Stromal cell of bone marrow (primary cell): ENCODE data around the gene TUBA4A.
"Not testable (repeated sequence)": the region's sequence is repeated elsewhere in the genome, so short reads cannot be mapped to it uniquely, and the experiment has no call there.

Source experiments
- DNase-seq: peaks from one replicate; pipeline ENCODE4 v3.0.0-alpha.2; 2012; ENCODE audit warnings: low read depth

The TUBA4A gene

DNA sequence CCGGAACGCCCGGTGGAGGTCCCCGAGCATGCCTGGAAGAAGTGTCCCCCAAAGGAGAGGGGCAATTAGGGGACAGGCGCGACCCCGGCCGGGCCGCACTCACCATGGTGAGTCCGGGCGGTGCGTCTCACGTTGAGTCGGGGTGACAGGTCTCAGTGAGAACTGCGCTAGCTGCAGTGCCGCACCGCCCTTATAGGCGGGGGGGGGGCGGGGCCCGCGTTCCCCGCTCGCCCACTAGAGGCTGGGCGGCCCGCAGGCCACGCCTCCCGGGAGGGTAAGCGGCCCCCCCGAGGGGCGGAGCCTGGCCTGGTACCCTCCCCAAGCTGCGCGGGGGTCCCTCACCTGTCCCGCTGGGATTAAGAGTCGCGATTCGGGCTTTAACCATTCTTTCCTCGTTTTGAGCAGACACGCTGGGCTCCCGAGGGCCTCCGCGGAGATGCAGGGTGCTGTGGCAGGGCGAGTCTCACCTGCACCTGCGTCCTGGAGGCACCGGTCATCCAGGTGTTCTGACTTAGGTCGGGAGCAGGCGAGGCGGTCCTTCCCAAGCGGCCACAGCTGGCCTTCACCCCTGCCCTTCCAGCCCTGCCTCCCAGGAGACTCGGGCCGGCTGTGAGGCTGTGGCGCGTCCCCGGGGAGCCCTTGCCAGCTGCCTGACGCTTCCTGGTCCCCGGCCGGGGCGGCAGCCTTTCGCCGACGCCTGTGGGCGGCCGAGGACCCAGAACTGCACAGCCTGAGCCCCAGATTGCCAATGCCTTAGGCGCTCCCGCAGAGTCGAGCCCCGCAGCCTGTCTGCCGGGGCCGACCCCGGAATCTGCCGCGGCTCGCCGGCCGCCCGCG lies at the start of gene TUBA4A:
TUBA4A (minus strand) TSS at position 166 of the 837 bp plus-strand sequence; CDS start at position 106, 60 bp downstream.
- peak; percentile 53 for DNase-seq

DNA sequence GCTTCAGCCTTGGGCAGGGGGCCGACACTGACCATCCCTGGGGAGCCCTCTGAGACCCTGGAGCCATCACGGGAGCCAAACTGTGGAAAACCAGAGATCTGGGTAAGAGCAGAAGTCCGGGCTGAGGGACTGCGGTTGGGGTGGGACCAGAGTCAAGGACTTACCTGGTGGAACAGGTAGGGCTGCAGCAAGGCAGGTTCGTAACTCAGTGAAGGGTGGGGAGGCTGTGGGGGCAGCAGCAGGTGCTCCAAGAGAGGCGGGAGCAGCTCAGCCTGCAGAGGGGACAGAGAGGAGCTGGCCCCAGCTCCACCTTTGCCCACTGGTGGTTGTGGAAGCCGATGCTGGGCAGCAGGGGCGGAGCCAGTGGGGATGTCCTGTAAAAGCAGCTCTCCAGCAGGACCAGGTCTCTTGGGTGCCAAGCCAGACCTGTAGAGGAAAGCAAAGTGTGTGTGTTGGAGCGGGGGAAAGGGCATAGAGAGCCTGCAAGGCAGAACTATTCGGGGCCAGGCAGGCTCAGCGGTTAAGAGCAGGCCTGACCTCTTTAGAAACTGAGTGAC lies 48.8 kb upstream of the TUBA4A start:
- DNase-seq = no peak

DNA sequence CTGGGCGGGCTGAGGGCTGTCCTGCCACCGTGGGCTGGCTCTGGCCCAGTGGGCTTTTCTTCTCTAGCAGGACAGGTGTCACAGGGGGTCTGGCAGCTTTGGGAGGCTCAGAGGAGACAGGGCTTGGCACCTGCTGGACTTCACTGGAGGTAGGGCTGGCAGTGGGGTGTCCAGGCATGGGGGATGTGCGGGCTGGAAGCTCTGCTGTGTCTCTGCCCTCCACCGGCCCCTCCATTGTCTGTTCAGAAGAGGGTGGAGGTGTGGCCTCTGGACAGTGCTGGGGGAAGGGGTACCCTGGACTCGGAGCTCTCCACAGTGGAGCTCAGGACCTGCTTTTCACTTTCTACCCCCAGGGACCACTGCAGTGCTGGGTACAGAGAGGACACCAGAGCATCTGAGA lies 46.3 kb upstream of the TUBA4A start:
- no peak for DNase-seq

DNA sequence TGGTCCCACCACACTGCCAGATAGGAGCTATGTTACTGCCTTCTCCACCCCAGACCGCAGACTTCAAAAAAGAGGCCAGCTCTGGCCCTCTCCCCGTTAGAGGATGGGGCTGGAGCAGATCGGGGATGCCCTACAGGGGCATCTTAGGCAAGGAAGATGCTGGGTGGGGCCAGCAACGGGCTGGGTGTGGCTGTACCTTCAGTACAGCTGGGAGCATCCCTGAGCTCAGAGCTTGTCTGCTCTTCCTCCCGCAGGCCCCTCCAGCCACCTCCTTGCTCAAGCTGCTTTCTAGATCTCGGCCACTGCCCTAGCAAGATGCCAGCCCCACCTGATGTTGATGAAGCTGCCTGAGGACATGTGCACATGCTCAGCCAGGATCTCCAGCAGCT lies 45.6 kb upstream of the TUBA4A start:
- DNase-seq = no peak

DNA sequence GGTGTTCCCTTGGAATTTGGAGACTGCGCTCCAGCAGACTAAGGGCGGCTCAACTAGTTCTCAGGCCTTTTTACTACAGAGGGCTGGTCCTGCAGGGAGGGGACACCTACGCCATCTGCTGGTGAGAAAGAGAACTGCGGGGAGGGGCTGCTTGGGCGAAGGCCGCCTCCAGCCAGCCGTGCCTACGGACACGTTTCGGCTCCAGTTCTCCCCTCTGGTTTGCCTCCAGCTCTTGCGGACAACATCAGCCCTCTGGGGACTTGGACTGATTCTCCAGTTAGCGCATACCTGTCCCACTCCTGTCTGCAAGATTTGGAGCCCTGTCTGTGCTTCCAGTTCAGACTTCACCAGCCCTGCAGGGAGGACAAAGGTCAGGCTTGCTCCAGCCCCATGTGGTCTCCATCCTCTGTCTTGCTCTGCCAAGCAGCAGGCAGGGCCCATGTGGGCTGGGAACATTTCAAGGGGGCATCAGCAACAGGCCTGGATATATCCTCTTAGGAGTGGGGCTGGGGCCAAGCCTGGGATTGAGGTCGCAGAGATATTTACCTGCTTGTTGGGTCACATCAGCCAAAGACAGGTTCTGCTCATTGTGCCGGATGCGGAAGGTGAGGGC lies 45.1 kb upstream of the TUBA4A start:
- DNase-seq = peak; percentile 56

DNA sequence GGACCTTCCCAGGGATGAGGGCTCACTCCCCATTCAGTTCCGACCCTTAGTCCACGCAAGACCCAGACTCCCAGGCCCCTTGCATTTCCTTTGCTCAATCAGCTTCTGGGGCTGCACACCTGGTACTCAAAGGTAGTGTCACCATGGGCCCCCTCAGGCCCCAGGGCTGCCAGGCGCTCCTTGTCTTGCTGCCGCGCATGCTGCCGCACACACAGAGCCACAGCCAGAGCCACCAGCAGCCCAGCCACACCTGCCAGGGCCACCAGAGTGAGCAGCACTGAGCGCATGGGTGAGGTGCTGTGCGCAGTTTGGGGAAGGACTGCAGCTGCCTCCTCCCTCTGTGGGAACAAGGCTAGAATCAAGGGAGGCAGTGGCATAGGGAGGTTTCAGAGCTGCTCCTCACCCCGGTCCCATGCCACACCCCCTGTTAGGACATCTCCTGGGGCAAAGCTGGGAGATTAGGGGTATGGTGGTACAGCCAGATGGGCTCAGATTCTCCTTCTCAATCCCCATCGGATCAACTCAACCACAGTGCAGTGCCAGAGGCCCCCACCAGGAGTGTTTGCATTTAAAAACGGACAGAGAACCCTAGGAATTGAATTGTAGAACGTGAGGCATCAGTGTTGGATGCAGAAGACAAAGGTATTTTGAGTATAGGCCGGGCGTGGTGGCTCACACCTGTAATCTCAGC lies 44.2 kb upstream of the TUBA4A start:
- DNase-seq = no peak

DNA sequence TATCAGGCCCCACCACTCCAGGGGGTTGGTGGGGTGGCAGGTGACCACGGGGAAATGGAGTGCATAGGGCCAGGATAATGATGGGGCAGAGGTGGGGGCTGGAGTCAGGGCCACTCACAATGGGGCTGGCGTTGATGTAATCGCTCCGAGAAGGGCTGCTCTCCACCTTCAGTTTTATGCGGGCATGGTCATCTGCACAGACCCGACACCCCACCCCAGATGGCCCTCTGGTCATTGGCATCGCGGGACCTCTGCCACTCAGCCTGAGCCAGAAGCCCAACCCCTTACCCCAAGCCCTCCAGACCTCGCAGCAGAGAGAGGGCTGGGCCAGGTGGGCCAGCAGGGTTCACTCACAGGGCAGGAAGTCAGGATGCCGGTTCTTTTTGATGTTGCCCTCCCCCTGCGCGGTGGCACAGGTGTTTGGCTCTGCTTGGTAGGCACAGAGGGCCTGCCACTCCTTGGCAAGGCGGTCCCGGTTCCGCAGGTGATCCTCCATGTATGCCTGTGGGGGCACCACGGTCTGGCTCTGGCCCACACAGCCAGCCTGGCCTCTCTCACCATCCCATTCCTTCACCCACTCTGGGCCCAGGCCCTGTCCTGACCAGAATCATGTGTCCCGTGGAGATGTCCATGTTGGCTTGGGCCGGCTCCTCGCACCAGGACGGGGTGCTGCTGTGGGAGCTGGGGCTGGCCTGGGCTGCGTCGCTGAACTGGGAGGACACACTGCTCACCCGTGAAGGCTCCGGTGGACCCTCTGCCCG lies 43.1 kb upstream of the TUBA4A start:
- no peak for DNase-seq

DNA sequence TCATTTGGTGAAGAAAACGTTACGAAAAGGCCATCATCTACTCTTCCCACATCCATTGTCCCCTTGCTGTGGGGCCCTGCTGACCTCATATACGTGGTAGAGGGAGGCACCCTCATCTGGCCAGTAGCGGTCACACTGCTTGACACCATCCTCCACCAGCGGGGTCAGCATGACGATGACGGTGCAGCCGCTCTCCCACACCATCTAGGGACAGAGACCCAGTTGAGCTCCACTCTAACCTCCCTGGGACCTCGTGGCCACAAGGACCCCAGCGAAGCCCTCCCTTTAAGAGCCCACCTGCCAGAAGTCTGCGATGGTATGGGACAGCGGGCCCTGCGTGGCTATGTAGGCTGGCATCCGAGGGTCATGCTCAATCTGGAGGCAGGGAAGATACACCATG lies 42.4 kb upstream of the TUBA4A start:
- no peak for DNase-seq

DNA sequence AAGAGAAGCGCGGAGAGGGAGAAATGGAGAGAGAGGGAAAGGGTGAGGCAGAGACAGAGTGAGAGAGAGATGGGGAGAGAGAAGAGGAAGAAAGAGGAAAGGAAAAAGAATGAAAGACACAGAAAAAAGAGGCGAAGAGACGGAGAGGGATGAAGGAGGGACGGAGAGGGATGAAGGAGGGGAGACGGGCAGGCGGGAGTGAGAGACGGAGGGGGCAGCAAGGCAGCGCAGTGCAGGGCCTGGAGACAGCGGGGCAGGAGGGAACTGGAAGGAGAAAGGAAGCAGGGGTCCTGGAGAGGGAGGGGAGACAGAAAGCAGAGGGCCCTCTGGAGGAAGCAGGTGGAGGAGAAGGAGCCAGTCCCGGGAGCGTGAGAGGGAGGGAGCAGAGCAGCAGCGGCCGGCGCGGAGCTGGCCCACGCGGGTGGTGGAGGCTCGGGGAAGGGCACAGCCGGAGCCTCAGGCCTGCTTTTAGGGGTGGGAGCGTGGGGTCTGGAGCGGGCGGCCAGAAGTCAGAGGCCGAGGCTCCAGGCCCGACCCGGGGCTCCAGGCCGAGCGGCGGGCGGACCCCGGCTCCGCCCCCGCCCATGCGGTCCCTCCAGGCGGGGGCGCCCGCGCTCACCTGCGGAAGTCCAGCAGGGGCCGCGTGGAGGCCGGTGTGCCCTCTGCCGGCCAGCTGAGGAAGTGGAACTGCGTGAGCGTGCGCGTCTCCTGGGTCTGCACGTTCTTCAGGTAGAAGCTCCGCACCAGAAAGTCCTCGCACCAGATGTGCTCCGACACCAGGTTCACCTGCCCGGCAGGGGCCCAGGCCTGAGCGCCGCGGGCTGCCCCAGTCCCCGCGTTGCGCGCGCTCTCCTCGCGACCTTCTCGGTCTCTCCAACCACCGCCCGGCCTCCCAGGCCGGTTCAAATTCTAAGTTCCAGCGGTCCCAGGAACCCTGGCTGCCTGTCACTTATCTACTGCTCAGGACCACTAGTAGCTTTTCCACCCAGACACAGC lies 40.9 kb upstream of the TUBA4A start:
- DNase-seq = peak; percentile 42

DNA sequence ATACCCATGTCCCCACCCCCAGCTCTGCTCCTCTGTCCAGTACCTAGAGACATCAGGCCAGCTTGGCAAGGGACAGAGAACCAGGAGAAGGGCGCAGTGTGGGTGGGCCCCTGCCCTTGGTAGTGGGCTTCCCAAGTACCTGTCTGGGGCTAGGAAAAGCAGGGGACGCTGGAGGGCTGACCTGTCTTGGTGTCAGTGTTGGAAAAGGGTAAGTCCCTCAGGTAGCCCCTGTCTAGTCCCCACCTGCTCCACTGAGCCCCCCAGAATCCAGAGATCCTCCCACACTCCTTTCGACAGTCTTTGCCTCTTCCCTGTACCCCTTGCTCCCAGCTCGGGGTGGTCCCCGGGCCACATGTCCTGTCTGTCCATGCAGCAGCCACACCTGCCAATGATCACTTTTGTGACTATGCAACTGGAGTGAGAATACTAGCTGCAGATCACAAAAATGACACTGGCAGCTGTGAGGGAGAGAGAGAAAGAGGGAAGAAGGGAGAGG lies 40.1 kb upstream of the TUBA4A start:
- DNase-seq = no peak

DNA sequence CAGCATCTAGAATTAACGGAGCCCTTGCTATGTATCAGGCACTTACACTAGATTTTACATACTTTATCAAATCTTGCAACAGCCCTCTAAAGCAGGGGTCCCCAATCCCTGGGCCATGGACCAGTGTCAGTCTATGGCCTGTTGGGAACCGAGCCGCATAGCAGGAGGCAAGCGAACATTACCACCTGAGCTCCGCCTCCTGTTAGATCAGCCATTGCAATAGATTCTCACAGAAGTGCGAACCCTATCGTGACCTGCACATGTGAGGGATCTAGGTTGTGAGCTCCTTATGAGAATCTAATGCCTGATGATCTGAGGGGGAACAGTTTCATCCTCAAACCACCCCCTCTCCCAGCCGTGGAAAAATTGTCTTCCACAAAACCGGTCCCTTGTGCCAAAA lies 38.9 kb upstream of the TUBA4A start:
- DNase-seq = no peak

DNA sequence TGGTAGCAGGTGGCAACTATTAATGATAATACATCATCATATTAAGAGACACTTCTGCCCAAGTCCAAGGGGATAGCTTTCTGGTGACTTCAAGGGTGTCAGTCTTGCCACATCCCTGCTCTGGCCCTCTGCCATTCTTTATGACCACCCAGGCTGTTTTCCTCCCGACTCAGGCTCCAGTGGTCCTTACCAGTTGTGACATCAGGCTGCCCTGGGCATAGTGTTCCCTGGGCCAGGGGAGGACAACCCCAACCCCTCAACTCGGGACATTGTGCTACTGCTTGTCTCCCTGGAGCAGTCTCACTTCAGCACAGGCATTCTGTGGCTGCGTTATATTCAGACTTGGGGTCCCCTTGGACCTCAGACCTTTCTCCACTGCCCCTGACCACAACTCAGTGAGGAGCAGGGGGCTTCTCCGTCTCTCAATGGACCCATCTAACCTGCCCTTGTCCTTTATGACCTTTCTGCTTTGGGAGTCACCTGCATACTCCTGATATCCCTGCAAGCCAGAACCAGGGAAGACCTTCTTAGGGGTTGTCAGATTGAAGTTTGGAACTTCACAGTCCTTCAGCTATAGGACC lies 38.3 kb upstream of the TUBA4A start:
- DNase-seq = no peak

DNA sequence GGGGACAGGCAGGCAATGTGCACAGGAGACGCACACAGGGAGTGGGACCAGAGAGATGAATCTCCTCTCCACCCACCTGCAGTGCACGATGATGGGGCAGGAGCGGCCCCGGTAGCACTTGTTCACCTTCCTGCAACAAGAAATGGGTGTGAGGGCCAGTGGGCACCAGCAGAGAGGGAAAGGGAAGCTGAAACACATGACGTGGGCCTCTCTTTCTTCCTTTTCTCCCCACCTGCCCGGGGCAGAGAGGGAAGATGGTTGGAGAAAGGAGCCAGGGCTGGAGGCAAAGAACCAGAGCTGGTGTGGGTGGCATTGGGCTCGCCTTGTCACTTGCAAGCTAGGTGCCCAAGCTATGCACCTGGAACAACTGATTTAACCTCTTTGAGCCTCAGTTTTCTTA lies 37.7 kb upstream of the TUBA4A start:
- no peak for DNase-seq

DNA sequence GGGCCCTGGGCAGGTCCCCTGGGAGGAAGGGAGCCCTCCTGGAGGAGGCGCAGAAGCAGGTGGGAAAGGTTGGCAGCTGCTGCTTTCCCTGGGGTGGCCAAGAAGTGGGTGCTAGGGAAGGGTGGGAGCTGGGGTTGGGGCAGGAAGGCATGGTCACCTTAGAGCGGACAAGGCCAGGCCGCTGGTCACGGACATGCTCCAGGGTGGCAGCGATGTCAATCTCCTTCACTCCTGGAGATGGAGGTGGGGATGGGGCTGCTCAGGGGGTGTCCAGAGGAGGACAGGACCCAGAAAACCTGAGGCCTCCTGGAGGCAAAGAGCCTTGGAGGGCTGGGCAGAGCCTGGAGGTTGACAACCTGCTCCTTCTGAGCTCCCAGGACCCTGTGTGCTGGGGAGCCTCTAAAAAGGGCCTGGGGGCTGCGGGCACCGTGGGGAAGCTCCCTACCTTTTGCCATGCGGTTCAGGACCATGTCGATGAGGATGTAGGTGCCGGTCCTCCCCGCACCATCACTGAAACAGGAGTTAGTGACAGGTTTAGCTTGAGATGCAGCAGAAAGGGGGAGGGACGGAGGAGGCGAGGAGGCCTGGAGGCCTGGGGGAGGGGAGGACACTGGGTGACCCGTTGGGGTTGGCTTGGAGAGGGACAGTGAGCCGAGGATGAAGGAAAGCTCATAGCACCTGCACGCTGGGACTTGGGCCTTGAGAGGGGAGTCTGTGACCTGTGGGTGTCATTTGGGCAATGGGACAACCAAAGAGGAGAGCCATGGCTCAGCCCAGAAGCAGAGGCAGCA lies 36.9 kb upstream of the TUBA4A start:
- no peak for DNase-seq

DNA sequence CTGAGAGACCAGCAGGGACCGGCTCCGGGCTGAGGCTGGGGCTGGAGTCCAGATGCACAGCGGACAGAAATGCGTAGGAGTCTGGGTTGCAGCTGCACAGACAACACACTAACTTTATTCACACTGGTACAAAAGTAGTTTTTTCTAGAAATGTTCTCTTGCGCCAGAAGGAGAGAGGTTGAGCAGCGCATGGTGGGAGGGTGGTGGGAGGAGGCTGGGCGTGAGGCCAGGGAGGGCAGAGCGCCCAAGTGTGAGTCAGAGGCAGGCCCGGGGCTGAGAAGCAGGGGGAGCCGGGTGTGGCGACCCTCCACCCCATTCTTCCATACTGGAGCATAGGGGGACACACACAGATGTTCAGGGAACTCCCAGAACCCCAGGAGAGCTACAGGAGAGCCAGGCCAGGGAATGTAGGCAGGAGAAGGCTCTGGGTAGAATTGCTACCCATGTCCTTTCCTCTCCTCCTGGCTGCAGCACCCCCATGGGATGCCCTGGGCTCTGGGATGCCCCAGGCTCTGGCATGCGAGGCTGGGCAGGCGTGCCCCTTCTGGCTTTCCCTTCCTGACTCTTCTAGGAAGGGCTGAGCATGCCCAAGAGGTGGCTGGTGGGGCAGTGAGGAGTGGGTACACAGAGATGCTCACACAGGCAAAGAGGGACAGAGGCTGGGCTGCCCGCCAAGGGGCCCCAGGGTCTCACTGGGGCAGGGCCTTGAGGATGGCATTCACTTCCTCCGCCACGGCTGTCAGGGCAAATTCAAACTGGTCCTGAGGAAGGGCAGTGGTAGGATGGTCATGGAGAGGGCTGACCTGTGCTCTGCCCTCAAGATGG lies 36.0 kb upstream of the TUBA4A start:
- DNase-seq = peak; percentile 78

DNA sequence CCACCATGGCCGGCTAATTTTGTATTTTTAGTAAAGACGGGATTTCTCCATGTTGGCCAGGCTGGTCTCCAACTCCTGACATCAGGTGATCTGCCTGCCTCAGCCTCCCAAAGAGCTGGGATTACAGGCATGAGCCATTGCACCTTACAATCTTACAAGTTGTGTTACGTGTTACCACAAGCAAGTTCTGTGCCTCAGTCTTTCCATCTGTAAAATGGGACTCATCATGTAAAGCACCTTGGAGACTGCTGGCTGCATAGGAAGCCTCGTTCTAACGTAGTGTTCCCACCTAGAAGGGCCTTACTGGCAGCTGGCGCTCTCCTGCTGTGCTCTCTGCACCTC lies 35.4 kb upstream of the TUBA4A start:
- DNase-seq = no peak

DNA sequence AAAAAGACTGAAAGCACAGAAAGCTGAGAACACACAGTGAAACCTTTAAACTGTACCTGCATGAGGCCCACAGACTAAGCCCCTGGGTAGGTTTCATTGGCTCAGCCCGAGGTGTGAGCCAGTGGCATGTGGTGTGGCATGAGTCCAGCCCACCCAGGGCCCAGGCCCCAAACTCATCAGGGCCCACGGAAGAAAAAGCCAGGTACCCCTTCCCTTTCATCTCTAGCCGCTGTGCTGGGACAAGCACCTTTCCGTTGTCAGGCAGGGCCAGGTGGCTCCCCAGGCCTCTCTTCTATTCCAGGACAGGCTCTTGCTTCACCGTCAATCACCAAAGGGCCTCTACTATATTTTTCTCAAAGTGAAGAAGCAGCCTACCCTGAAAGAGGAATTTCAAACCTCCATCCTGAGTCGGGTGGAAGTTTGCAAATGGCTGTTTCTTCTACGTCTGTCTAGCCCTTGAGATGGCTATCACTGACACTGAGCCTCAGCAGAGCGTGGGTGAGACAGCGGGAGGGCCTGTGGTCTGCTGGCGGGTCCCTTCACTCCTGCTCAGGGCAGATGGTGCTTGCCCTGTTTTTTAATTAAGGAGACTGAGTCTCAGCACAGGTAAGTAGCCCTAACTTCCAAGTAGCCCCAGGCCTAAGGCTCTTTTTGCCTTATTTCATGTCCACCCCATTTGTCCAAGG lies 34.0 kb upstream of the TUBA4A start:
- no peak for DNase-seq

DNA sequence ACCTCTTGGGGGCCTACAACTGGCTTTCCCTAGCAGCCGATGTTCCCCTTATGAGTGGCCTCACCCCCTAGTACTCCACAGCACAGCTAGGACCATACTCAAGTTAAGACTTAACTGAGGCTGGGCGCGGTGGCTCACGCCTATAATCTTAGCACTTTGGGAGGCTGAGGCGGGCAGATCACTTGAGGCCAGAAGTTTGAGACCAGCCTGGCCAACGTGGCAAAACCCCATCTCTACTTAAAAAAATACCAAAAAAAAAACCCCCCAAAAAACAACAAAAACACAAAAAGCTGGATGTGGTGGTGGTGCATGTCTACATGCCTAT lies 33.4 kb upstream of the TUBA4A start:
- DNase-seq = not testable (repeated sequence)
